Stimulated activated CD4-positive, alpha-beta T cell treated with anti-CD3 and anti-CD28 coated beads, Interleukin-2, amount 100 ng/mL, for 48 hours (primary cell): ENCODE data around the gene GPR31.
"Not testable (repeated sequence)": the region's sequence is repeated elsewhere in the genome, so short reads cannot be mapped to it uniquely, and the experiment has no call there.

Experiments used
- DNase-seq, 2 donors: peaks; one replicate each; pipeline ENCODE4 v3.0.0-alpha.2; 2020

GPR31 gene

GRCh38 chr6:167157863-167158262 is at the start of gene GPR31:
Gene GPR31 (minus strand): TSS chr6:167157980. CDS start chr6:167157831, 149 bp downstream.
- no peak for DNase-seq

- no peak for DNase-seq
Measured at GRCh38 chr6:167207527-167207926, 49.7 kb upstream of the GPR31 start.

DNA sequence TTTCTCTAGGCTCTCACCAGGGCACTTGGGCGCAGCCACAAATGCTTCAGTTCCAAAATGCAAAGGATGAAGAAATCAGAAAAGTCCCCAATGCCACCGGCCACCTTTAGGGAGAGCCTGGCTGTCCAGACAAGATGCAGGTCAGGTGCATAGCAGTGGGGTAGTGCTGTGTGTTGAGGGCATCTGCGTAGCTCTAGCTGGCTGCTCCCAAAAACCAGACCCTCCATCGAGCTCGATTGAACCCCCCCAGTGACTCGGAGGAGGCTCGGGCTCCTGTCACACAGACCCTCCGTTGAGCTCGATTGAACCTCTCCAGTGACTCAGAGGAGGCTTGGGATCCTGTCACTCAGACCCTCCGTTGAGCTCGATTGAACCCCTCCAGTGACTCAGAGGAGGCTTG is 47.5 kb upstream of the GPR31 start:
- not testable (repeated sequence) for DNase-seq

DNA sequence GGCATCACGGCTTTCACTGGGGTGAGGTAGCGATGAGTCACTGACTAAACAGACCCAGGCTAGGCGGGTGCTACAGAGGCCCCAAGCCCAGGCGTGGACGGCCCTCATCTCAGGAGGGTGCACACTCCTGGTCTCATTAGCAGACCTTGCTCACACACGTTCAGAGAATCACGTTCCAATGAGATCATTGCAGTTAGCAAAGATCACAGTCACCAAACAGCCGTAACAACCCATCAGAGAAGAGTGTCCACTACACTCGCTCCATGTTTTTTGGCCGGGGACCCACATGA is 46.2 kb upstream of the GPR31 start:
- not testable (repeated sequence) for DNase-seq

DNA sequence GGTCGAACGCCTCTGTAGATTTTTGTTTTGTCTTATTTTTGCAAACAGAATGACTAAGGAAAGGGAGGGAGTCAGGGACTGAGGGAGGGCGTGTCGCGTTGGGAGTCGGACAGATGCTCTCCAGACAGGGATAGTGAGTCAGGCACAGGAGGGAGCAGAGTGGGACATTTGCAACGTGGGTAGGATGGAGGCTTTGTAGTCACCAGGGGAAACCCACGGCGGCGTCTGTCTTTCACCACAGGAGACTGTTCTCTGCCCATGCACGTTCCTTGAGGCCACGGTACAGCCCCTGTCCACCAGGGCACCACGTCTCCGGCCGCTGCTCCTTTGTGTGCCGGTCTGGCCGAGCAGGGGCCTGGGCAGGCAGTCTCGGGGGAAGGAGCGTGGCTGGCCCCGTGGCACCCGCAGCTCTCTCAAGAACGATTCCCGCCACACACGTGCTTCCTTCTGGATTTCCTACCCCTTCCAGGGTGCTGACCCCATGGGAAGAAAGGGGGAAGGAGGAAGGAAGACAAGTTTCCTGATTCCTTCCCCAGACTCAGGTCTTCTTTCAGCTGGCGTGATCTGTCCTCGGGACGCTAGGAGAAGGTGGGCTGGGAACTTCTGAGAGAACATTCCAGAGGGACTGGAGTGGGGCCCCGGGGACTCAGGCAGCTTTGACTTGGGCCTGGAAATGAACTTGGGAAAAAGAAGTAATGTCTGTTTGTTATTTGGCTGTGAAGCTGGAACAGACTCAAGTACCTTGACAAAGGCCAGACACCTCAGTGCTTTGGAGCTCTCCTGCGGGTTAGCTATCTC is 45.7 kb upstream of the GPR31 start:
- DNase-seq: not testable (repeated sequence)

DNA sequence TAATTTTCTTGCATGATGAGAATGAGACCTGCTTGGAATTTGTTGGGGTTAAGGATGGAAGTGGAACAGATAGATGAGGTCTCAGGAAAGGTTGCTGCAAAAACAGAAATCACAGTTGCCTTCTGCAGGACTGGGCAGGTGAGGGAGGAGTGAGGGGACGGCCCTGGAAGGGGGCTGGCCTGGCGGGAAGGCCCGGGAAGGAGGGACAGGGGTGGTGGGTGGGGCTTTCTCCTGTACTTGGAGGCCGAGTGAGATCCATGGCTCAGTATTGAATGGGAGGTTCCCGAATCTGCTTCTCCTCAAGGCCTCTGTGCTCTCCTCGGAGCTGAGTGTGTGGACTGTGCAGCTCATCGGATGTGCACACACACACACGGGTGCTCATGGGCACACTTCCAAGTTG is 44.8 kb upstream of the GPR31 start:
- not testable (repeated sequence) for DNase-seq

DNA sequence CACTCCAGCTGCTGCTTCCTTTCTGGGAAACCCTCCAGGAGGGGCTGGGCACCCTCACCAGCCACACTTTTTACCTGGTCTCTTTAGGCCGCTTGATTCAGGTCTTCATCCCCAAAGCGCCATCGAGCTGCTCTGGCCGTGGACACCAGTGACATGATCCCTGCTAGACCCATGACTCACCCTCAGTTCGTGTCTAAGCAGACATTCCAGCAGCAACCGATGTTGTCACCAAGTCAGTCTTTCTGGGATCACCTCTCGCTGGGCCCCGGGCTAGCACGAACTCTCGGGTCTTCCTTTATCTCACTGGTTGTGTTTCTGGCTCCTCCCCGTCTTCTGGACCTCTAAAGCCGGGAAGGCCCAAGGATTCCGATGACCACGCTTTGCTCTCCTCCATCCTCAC is 43.0 kb upstream of the GPR31 start:
- DNase-seq: no peak

- not testable (repeated sequence) for DNase-seq
Measured at GRCh38 chr6:167195941-167196610, 38.3 kb upstream of the GPR31 start.

- not testable (repeated sequence) for DNase-seq
Measured at GRCh38 chr6:167193515-167194125, 35.8 kb upstream of the GPR31 start.

DNA sequence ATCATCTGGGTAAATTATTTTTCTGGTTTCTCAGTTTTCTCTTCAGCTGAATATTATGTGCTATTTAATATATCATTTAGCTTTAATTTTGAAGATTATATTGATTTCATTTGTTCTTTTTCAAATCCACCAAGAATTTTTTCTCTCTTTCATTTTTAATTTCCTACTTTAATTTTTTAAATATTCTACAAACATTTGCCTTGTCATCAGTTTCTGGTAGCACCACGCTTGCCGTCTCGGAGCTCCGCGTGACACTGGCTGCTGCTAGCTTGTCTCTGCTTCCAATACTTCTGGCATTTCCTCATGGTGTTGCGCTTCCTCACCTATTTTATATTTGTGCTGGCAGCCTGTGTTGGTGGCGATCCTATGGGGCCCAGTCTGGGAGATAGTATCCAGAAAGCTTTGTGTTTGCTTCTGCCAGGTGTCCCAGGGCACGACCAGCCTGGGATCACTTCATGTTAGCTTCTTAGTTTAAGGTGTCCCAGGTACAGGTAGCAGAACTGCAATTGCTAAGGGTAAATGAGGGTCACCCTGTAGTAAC is 33.3 kb upstream of the GPR31 start:
- DNase-seq: not testable (repeated sequence)

GRCh38 chr6:167187275-167187674 is 29.5 kb upstream of the GPR31 start:
- DNase-seq: not testable (repeated sequence)

DNA sequence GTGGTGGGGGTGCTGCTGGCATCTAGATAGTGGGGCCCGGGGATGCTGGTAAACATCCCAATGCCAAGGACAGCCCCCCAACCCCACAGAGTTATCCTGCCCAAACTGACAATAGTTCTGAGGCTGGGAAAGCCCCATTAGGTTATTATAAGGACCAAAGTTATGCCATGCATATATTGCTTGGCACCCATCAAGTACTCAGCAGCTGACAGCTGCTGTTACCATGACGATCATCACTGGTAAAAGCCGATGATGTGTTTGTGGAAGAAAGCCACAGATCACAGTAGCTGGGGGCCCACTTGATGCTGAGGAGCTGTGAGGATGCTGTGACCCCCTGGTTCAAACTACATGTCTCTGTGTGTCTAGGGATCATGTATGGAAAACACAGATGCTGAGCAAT is 27.3 kb upstream of the GPR31 start:
- not testable (repeated sequence) for DNase-seq

DNA sequence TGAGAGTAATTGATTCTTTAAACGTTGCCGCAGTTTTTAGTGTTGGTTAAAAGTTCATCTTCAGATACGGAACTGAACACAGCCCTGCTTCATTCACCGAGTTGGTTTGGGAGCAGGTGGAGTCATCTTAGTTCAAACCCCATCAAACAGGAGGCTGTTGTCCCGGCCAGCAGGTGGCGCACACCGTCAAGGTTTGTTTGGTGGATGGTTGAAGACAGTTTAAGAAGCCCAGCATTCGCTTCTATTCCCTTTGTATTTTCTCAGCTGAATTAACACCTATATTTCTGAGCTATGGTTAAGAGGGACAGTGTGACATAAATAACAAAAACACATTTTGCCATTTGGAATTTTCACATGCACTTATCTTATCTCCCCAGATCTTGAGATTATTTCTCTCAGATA is 25.1 kb upstream of the GPR31 start:
- not testable (repeated sequence) for DNase-seq

DNA sequence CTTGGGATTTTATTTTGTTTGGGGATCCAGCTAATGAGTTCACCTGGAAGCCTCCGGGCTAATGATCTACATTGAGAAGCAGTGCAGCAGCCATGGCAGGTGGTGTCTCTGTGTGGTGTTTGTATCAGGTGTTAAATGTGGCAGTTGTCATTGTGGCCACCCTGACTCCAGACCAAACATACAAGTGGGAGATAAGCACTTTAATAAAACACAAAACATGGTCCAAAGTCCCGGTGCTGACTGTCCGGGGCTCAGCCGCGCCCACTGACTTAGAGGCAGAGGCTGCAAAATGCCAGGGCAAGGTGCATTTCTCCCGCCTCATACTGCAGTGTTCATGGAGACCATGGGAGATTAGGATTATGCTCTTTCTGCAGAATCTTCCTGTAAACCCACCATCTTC is 23.6 kb upstream of the GPR31 start:
- DNase-seq: not testable (repeated sequence)

GRCh38 chr6:167180086-167180485 is 22.3 kb upstream of the GPR31 start:
- not testable (repeated sequence) for DNase-seq

- not testable (repeated sequence) for DNase-seq
Measured at GRCh38 chr6:167178896-167179655, 21.3 kb upstream of the GPR31 start.

DNA sequence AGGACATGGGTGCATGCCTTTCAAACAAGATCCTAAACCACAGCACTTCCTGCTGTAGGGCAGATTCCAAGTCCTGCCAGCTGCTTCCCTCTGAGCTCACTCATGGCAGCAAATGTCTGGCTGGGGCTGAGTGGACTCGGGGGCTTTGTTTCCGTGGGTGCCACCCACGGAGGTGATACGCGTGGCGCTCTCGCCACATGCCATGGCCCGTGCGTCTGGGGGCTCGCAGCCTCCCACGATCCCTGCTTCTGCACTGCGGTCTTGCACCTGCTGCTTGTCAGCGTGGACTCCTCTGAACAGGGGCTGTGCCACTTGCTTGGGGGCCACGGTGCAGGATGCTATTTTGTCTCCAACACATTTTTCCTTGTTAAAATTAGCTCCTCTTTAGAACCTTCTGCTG is 19.5 kb upstream of the GPR31 start:
- not testable (repeated sequence) for DNase-seq

GRCh38 chr6:167172011-167172410 is 14.2 kb upstream of the GPR31 start:
- DNase-seq: not testable (repeated sequence)

DNA sequence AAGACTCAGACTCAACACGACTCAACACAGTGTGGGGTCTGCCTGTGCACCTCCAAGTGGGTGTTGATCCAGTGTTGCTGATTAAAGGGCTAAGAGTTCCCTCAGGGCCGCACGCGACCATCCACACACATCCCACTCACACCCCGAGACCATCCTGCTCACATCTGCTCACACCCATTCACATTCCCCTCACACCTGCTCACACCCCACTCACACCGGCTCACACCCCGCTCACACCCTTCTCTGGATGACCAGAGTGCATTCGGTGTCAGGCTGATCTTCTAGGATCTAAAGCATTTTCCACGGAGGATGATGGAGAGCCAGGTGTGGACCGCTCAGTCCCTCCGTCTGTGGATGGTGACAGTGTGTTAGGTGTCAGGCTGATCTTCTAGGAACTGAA is 13.5 kb upstream of the GPR31 start:
- not testable (repeated sequence) for DNase-seq

GRCh38 chr6:167169867-167170266 is 12.1 kb upstream of the GPR31 start:
- not testable (repeated sequence) for DNase-seq

GRCh38 chr6:167168296-167168695 is 10.5 kb upstream of the GPR31 start:
- DNase-seq: not testable (repeated sequence)

- DNase-seq: not testable (repeated sequence)
Measured at GRCh38 chr6:167167699-167168098, 9.9 kb upstream of the GPR31 start.
